ENCODE measurements around the gene ASMTL.
"Not testable (repeated sequence)": the region's sequence is repeated elsewhere in the genome, so short reads cannot be mapped to it uniquely, and the experiment has no call there.

ASMTL gene

DNA sequence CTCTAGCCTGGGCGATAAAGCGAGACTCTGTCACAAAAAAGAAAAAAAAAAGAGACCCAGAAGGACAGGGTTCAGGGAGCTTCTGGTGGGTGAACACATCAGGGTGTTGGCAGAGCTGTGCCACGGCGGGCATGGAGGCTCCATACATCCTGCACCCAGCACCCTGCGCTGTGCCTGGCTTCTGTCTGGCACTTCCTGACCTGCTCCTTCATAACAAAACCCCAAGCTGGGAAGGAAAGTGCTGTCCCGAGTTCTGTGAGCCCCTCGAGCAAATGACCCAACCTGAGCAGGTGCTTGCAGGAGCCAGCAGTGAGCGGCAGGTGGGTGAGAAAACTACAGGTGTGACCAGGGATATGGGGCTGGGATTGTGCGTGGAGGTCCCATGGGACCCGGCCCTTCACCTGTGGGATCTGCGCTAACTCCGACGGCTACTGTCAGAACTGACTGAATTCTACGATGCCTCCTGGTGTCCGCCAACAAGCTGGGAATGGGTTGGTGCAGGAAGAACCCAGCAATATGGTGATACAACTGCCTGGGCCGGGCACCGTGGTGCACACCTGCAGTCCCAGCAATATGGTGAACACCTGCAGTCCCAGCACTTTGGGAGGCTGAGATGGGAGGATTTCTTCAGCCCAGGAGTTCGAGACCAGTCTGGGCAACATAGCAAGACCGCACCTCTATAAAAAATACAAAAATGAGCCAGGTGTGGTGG is 18.9 kb downstream of the ASMTL start:
- DNase-seq, result no peak

DNA sequence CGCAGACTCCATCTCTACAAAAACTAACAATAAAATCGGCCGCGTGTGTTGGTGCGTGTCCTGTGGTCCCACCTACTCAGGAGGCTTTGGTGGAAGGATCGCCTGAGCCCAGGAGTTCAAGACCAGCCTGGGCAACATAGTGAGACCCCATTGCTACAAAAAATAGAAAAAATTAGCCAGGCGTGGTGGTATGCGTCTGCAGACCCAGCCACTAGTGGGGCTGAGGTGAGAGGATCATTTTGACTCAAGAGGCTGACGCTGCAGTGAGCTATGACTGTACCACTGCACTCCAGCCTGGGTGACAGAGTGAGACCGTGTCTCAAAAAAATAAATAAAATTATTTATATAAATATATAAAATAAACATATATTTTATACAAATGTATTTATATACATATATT is 22.3 kb downstream of the ASMTL start:
- DNase-seq, result no peak

- no peak for DNase-seq
Measured at GRCh38 chrX:1427756-1428155, 25.0 kb downstream of the ASMTL start.

GRCh38 chrX:1426321-1426720 is 26.4 kb downstream of the ASMTL start:
- DNase-seq, result not testable (repeated sequence)

GRCh38 chrX:1425381-1425780 is 27.3 kb downstream of the ASMTL start:
- DNase-seq, result no peak

DNA sequence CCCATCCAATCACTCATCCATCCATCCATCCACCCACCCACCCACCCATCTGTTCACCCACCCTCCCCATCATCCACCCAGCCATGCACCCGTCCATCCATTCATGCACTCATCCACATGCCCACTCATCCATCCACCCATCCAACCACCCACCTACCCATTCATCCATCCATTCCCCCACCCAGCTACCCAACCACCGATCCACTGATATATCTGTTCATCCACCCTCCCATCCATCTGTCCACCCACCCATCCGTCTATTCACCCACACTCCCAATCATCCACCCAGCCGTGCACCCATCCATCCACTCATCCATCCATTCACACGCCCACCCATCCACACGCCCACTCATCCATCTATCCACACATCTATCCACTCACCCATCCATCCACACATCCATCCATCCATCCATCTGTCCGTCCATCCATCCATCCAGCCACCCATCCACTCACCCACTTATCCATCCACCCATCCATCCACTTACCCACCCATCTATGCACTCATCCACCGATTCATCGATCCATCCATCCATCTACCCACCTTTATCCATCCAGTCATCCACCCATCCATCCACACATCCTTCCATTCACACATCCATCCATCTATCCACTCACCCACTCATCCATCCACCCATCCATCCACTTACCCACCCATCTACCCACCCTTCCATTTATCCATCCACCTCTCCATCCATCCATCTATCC is 28.4 kb downstream of the ASMTL start:
- no peak for DNase-seq

DNA sequence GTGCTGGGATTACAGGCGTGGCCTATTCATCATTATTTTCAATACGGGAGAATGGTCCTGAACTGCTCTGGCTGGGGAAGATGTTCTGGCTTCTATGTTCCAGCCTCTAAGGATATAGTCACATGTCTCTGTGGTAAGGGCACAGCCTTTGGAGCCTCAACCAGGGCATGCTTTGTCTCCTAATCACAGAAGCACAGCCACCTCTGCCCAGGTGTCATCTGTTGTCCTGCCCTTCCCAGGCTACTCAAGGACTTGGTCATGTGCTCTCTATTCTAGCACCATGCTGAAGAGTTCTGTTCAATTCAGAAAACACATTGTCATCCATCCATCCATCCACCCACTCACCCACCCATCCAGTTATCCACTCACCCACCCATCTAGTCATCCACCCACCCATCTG is 29.5 kb downstream of the ASMTL start:
- no peak for DNase-seq

- DNase-seq, result no peak
Measured at GRCh38 chrX:1422135-1422465, 30.6 kb downstream of the ASMTL start.

DNA sequence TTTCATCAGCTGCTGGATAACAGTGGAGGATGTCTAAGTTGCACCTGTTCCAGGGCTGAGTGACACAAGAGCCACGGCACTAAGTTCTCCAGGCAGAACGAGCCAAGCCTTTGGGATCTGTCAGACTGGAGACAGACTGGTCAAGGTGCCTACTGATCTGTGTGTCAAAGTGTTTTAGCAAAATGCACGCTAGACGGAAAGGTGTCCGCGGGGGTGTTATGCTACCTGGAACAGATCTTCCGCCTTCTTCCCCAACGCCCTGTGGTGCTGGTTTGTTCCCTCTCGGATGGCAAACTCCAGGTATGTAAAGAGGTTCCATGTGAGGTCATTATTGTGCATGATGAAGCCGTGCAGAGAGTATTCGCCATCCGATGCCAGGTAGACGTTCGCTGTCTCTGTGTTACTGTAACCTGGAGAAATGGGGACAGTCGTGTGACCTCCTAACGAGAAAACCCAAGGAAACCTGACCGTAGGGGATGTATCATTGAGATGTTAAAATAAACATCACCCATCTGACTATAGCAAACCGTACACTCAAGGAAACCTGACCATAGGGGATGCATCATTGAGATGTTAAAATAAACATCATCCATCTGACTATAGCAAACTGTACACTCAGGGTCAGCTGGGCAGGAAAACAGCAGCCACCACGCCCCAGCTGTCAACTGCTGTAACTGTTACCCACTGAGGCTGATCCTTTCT is 31.1 kb downstream of the ASMTL start:
- no peak for DNase-seq

DNA sequence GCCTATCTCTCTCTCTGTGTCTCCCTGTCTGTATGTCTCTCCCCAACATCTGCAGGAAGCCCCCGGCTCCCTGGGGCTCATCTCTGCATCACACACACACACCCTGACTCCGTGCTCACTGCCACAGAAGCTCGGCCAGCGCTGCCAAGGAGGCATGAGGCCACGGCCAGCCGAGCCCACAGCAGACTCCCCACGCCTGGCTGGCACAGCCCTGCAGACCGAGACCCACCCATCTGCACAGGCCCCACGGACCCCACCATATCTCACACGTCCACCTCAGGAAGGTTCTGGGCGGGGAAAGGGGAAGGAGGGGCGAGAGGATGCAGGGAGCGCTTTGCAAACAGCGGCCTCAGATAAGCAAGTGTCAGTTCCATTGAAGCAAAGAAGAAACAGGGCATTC is 32.3 kb downstream of the ASMTL start:
- DNase-seq, result peak; percentile 74

GRCh38 chrX:1419545-1420355 is 33.0 kb downstream of the ASMTL start:
- DNase-seq, result no peak

DNA sequence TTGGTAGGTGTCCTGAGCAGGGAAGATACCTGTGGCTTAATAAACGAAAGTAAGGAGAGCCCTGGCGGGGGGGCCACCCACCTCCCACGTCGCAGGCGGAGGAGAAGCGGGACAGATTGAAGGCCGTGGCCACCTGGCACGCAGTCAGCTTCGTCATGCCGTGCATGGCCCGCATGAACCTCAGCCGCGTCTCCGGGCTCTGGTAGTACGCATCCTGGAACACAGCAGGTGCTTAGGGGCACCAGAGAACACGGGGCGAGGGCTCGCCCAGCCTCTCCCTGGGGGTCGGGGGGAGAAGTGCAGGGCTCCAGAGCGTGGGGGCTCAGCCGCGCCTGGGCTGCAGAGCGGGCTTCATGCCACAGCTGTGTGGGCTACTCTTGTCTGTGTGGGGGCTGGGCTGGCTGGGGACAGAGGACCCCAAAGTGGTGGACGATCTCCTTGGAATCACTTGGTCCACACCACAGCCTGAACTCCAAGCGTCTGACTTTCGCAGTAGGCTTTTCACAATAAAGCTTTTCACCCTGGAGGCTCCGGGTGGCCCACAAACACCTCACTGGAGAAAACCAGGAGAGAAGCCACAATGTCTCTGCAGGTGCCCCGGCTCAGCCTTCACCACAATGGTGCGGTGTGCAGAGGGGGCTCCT is 33.7 kb downstream of the ASMTL start:
- DNase-seq, result no peak

DNA sequence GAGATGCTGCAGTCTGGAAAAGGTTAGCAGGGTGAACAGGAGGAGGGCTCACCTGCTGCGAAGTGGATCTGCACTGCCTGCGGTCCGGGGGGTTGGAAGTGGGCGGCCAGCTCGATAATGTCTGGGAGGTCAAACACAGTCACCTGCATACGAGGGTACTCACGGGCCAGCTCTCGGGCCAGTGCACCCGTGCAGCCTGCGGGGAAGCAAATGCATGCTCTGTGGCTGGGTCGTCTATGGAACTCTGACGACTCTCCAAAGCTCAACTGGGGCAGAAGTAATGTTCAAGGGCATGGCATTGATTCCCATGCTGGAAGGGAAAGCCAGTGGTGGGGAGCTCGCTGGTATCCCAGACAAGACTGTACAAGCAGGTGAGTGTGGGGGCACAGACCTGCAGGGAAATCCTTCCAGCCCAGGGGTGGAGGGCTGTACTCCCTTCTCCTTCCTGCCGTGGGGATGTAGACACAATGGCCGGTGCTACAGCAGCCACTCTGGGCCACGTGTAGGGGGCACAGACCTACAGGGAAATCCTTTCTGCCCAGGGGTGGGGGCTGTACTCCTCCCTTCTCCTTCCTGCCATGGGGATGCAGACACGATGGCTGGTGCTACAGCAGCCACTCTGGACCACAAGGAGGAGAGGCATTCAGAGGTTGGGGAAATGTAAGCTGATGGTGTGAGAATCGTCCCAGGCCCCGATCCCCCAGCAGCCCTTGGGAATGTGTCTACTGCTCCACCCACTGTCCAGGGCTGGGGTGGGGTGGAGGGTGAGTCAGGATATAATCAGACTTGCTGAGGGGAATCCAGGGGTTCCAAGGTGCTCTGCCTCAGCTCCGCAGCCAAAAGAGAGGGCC is 34.6 kb downstream of the ASMTL start:
- no peak for DNase-seq

GRCh38 chrX:1416965-1417760 is 35.5 kb downstream of the ASMTL start:
- no peak for DNase-seq

DNA sequence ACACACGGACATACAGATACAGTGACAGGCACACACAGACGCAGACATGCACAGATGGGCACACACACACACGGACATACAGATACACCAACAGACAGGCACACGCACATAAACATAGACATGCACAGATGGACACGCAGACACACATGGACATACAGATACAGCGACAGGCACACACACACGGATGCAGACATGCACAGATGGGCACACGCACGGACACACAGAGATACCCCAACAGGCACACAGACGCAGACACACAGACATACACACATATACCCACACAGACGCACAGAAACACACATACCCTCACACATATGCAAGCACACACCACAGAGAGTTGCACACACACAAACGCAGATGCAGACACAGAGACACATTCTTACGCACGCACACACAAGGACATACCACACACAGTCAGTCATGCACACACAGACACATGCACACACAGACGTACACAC is 36.4 kb downstream of the ASMTL start:
- DNase-seq, result no peak

DNA sequence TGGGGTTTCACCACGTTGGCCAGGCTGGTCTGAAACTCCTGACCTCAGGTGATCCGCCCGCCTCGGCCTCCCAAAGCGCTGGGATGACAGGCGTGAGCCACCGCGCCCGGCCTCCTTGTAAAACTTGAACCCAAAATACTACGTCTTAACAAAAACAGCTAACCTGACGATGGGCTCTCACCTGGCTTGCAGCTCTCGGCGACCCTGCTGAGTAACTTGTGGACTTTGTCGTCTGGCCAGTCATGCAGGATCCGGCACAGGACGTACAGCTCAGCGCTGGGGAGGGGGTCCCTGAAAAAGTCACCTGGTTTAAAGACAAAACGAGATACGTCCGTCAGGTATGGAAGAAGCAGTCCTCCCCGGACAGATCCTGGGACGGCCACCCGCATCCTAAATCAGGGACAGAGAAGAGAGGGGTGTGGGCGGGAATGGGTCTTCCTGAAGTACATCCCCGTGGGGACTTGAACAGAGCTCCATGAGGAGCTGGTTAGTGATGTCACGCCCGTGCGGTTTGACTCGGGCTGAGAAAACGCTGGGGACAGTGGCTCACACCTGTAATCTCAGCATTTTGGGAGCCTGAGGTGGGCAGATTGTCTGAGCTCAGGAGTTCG is 40.1 kb downstream of the ASMTL start:
- no peak for DNase-seq

- no peak for DNase-seq
Measured at GRCh38 chrX:1411326-1411725, 41.4 kb downstream of the ASMTL start.

DNA sequence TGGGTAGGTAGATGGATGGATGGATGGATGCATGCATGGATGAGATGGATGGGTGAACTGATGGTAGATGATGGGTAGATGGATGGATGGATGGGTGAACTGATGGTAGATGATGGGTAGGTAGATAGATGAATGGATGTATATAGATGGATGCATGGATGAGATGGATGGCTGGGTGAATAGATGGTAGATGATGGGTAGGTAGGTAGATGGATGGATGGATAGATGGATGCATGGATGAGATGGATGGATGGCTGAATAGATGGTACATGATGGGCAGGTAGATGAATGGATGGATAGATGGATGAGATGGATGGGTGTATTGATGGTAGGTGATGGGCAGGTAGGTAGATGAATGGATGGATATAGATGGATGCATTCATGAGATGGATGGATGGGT is 45.7 kb downstream of the ASMTL start:
- DNase-seq, result no peak

- not testable (repeated sequence) for DNase-seq
Measured at GRCh38 chrX:1405769-1406168, 46.9 kb downstream of the ASMTL start.

GRCh38 chrX:1403867-1404266 is 48.8 kb downstream of the ASMTL start:
- not testable (repeated sequence) for DNase-seq
